Measurements from ENCODE around the gene PNPLA1.

Gene PNPLA1, protein sequence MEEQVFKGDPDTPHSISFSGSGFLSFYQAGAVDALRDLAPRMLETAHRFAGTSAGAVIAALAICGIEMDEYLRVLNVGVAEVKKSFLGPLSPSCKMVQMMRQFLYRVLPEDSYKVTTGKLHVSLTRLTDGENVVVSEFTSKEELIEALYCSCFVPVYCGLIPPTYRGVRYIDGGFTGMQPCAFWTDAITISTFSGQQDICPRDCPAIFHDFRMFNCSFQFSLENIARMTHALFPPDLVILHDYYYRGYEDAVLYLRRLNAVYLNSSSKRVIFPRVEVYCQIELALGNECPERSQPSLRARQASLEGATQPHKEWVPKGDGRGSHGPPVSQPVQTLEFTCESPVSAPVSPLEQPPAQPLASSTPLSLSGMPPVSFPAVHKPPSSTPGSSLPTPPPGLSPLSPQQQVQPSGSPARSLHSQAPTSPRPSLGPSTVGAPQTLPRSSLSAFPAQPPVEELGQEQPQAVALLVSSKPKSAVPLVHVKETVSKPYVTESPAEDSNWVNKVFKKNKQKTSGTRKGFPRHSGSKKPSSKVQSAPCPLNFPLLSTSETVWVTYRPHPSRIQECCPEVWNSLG

DNA sequence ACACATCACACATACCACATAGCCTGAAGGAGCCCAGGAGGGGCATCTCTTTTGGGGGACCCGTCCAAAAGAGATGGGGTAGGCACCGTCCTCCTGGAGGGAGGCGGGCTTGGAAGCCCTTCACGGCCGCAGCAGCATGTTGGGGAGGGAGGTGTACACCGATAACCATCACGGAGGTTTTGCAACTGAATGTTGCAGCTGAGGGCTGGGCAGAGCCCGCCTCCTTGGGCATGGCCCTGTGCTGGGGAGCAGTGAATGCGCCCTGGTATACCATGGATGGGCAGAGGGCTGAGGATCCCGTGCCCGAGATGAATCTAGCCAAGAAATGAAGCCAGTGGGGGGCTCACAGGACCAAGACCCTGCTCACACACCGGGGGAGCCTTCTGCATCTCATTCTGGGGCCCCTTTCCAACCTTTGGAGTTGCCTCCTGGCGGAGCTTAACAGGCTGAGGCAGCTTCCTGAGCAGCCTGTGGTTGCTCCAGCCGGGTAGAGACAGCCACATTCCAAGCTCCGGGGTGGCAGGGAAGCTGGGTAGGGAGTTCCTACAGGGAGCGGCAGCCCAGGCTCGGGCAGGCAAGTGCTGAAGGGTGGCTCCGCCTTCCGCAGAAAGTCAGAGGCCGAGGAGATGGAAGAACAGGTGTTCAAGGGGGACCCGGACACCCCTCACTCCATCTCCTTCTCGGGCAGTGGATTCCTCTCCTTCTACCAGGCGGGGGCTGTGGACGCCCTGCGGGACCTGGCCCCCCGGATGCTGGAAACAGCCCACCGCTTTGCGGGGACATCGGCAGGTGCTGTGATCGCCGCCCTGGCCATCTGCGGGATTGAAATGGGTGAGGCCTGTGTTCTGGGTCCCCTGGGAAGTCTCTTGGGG lies at the start of gene PNPLA1:
TSS of gene PNPLA1 (plus strand) at position 227 of the 872 bp plus-strand sequence. CDS start at position 627, 400 bp downstream.
- DNase-seq, result no peak

GRCh38 chr6:36220226-36220625 lies 49.6 kb upstream of the PNPLA1 start:
- DNase-seq, result no peak

- DNase-seq, result no peak
These were observed 48.2 kb upstream of the PNPLA1 start for GRCh38 chr6:36221674-36222073.

DNA sequence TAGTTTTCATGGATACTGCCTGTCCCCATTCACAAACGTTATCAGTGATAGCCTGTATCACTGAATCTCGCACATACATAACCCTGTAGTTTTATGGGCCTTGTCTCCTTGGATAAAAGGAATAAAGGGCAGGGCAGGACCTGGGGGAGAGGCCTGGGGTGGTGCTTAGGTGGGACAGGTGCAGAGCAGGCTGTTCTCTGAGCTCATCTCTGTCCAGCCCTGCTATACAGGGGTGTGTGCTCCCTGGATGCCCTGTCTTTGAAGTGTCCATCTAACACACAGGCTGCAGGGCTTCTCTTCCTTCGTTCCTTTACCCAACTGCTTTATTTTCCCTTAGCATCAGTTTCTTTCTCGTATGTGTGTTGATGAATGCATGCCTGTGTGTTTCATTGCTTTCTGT lies 46.9 kb upstream of the PNPLA1 start:
- no peak for DNase-seq

DNA sequence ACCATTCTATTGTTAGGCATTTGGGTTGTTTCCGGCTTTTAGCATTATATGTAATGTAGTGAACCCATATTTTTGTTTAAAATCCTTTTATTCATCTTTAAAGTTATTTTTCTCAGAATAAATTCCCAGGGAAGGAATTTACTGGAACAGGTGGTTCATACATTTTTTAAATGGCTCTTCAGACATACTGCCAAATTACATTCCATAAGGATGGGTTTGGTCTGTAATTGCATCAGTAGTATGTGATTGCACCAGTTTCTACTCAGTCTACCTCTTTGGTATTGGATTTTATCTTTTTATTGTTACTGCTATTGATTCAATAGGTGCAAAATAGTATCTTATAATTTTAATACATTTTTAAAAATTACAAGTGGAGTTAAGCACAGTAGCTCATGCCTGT lies 46.2 kb upstream of the PNPLA1 start:
- DNase-seq, result no peak

- no peak for DNase-seq
These were observed 44.9 kb upstream of the PNPLA1 start for GRCh38 chr6:36224918-36225461.

DNA sequence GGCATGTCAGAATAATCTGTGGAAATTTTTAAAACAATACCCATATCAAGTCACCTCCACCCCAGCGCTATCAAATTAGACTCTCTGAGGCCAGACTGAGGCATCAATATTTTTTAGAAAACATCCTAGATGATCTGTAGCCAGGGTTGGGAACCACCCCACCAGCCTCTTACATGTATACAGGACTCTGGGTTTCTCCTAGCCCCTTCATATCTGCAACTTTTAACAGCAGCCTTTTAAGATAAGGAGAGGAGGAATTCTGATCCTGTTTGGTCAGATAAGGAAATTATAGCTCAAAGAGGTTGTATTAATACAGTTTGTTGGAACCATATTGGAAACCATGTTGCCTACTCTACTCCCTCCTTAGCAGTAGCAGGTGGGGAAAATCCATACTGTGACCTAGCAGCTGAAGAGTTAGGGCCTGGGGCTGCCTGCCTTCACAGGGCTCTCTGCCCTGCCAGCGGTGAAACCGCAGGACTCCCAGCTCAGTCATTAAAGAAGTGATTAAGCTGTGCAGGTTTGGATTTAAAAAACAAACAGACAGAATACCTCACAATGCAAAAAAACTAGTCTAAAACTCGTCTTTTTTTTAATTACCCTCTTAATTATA lies 43.3 kb upstream of the PNPLA1 start:
- DNase-seq, result no peak

GRCh38 chr6:36227379-36228228 lies 42.3 kb upstream of the PNPLA1 start:
- DNase-seq, result no peak

DNA sequence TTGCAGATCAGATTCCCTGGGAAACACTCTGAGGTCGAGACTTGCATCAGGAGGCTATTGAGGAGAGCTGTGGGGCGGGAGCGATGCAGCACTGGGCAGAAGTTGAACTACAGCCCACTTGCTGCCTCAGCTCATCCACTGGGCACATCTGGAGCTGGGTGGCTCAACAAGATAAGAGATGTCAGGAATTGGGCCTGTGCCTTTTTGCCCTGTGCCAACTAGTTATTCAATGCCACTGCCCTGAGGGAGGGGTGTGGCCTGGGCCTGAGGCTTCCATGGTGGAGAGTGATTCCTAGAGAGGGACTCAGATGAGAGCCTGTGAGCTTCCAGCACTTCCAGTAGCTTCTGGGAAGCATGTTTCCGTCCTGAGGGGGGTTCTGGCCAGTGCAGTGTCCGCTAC lies 40.6 kb upstream of the PNPLA1 start:
- DNase-seq, result no peak

DNA sequence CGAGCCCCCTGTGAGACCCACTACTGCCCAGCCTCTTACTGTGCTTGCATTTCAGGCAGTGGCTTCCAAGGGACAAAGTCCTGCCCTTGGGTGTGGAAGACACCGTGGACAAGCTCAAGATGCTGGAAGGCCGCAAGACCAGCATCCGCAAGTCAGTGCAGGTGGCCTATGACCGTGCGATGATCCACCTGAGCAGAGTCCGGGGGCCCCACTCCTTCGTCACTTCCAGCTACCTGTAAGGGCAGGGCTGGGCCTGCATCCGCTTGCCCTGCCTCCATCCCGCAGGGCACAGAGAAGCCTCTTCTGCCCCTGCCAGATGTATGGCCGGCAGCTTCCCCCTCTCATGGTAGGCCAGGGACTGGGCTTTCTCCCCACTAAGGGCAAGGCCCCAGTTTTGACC lies 39.5 kb upstream of the PNPLA1 start:
- no peak for DNase-seq

- DNase-seq, result no peak
These were observed 37.7 kb upstream of the PNPLA1 start for GRCh38 chr6:36232172-36232571.

DNA sequence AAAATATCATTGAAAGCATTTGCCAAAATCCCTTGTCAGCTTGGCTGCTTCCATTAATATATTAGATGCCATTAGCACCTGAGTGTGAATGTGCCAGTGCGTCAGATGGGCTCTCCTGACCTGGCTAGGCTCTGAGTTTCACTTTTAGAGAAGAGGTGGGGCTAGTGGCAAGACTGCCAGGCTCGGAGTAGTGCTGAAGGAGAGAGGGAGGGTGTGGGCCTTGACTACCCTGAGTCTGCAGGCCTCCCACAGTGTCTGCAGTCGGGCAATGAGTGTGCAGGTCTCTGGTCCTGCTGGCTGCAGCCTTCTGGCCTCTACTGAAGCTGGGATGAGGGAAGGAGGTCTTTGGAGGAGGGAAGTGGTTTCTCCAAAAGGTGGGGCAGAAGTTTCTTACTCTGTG lies 34.6 kb upstream of the PNPLA1 start:
- no peak for DNase-seq

DNA sequence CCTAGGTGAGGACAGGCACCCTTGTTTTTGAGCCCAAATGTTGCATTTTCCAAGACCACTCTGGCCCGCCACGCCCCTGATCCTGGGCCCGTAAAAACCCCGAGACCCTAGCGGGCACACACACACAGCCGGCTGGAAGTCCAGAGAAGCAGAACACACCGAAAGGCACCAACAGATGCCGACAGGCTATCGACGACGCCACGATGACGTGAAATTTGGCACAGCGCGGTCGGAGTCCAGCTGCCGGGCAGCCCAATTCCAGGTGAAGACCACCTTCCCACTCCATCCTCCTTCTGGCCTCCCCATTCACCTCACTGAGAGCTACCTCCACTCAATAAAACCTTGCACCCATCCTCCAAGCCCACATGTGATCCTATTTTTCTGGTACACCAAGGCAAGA lies 34.0 kb upstream of the PNPLA1 start:
- DNase-seq, result no peak

DNA sequence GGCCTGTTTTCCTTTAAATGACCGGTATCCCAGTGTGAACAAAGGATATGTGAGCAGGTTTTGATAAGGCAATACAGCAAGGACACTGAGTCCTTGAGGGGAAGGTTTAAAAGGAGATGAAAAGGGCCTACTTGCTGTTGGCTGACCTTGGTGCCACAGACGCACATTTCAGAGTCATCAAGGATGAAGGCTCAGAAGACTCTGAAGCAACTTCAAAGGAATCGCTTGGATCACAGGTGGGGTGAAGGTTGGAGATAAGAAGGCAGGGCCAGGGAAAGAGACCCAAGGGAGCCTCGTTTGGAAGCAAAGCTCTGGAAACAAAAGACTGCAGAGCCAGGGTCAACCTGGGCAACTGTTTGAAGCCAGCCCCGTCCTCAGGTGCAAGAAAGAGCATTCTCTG lies 30.1 kb upstream of the PNPLA1 start:
- DNase-seq, result no peak

DNA sequence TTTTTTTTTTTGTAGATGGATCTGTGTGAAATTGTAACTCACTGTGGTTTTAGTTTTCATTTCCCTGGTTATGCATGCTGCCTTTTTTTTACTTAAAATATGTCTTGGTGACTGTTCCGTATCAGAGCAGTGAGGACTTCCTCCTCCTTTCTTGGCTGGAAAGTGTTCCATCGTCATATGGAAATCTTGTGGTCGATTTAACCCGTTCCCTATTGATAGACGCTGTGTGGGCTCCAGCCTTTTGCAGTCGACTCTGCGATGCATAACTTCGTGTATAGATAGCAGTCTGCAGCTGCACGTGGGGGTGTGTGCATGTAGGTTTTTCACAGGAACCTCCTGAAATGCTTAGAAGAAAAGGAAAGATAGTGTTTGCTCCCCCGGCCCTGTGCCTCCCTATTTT lies 28.1 kb upstream of the PNPLA1 start:
- DNase-seq, result no peak

DNA sequence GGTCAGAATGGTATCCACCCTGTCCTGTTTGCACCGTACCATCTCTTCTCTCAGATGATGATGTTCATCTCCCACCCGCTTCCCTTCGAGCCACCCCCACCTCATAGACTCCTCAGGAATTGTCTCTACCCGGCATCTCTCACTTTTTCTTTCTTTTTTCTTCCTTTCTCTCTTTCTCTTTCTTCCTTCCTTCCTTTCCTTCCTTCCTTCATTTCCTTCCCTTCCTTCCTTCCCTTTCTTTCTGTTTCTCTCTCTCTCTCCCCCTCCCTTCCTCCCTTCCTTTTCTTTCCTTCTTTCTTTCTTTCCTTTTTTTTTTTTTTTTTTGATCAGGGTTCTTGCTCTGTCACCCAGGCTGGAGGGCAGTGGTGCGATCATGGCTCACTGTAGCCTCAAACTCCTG lies 27.7 kb upstream of the PNPLA1 start:
- DNase-seq, result no peak

GRCh38 chr6:36242626-36243025 lies 27.2 kb upstream of the PNPLA1 start:
- no peak for DNase-seq

DNA sequence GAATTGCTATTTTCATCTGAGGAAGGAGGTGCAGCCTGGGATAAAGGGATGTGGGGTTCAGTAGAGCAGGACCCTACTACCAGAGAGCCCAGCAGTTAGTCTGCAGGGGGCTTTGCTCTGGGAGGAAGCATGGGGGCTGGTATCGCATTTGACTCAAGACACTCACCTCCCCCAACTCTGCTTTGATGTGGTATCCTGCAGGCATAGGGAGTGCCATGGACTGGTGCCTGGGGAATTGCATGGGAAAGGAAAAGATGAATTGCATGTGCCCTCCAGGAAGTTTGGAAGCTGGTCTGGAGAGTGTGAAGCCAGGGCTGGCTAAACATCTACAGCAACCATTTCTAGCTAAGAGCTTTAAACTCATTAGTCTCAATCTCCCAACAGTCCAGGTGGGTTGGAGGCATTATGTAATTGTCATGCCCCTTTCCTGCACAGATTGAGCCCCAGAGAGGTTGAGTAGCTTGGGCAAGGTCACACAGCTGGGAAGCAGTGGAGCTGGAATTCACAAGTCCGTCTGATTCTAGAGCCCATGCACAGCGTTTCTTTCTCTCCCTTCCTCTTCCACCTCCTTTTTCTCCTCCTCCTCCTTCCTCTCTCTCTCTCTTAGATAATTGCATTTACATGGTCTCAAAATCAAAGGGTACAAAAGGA lies 26.2 kb upstream of the PNPLA1 start:
- no peak for DNase-seq

DNA sequence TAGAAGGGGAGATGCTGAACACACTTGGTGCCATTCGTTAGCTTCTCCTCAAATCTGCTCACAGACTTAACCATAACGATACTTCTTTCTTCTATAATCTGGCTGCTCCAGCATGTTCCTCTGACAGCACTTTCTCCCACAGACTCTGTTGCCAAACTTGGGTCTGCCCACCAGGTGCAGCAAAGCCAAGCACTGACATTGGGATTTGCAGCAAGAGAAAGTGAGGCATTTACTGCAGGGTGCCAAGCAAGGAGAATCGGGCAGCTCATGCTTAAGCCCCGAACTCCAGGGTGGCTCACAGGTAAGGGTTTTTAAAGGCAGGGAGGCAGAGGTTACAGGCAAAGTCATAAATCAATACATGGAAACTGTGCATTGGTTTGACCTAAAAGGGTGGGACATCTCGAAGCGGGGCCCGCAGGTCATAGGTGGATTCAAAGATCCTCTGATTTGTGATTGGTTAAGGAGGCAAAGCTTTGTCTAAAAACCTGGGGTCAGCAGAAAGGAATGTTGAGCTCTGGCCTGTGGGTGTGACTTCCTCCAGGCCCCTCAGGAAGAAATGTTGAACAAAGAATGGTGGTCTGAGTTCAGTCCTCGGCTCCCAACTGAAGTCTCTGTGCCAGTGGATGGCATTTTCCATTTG lies 25.1 kb upstream of the PNPLA1 start:
- no peak for DNase-seq

- DNase-seq, result no peak
These were observed 24.2 kb upstream of the PNPLA1 start for GRCh38 chr6:36245572-36246061.

Measured in midbrain (tissue), 1 donor.